K562 (cell line): ENCODE results near the gene HNRNPLL. TPM values are rescaled to one million over a fixed set of nuclear protein-coding genes. Genes with fewer than 3 reads are reported as not detected.
A peak's percentile ranks its signal among the peaks of the same experiment; 100 is the strongest.

Source experiments
- ATF1 ChIP-seq, 2 experiments: fragments of 450-650 bp in 1 of 2; IDR thresholded peaks; 2 replicates each; pipeline ENCODE4 v1.6.1; 2016; ENCODE audit warnings: missing compliant biosample characterization in 1 of 2, missing genetic modification characterization in 1 of 2
- CGGBP1 ChIP-seq: fragments of 250-450 bp; sonication (Bioruptor Pico); IDR thresholded peaks from 2 replicates; pipeline ENCODE4 v1.9.0; 2021; ENCODE audit warnings: mild to moderate bottlenecking
- JUNB ChIP-seq: fragments of 450-650 bp; formaldehyde crosslinking; conservative IDR thresholded peaks from 2 replicates; pipeline ENCODE4 v1.4.0; 2020; ENCODE audit warnings: mild to moderate bottlenecking
- MCM3 ChIP-seq: fragments of 450-650 bp; IDR thresholded peaks from 2 replicates; pipeline ENCODE4 v1.6.1; 2016
- MTA3 ChIP-seq: fragments of 450-650 bp; formaldehyde crosslinking; IDR thresholded peaks from 2 replicates; pipeline ENCODE4 v1.6.1; 2017; ENCODE audit warnings: mild to moderate bottlenecking, borderline replicate concordance
- PKNOX1 ChIP-seq: fragments of 450-650 bp; IDR thresholded peaks from 2 replicates; pipeline ENCODE4 v1.6.1; 2016
- RB1 ChIP-seq: fragments of 450-650 bp; IDR thresholded peaks from 2 replicates; pipeline ENCODE4 v1.6.1; 2017; ENCODE audit warnings: low read depth, mild to moderate bottlenecking
- TCF3 ChIP-seq: sonication (generic); formaldehyde crosslinking; IDR thresholded peaks from 2 replicates; pipeline ENCODE4 v1.4.0; 2020; ENCODE audit warnings: mild to moderate bottlenecking, missing genetic modification reagents
- ZC3H11A ChIP-seq: IDR thresholded peaks from 2 replicates; pipeline ENCODE4 v1.6.1; 2012; ENCODE audit warnings: low read depth, low read length, improper control_type of control experiment
- ZNF407 ChIP-seq: fragments of 450-650 bp; IDR thresholded peaks from 2 replicates; pipeline ENCODE4 v1.6.1; 2016; ENCODE audit warnings: low read depth
- polyA plus RNA-seq, 8 experiments: library from polyadenylated mRNA; depleted of rRNA in 4 of 8; stranded (reverse) in 5 of 8; unstranded in 3 of 8; fragments of >200 nt; fragmentation: Nextera tagmentation in 2 of 8; fragmentation: Illumina TruSeq in 1 of 8; extraction: Ambion mirVana in 2 of 8; extraction: Trizol in 1 of 8; gene quantifications; 2 replicates each; pipeline versions ENCODE4 v1.2.1 to v1.2.3, GENCODE V29; 2011 to 2014; ENCODE audit warnings: inconsistent platforms in 1 of 8, missing spikeins in 1 of 8
- total RNA-seq, 7 experiments: library from RNA; depleted of rRNA in 6 of 7; stranded (reverse); fragments of >200 nt in 6 of 7; fragmentation: Illumina TruSeq in 2 of 7; extraction: Trizol in 2 of 7; gene quantifications; 2 replicates each; pipeline versions ENCODE4 v1.2.1 to v1.2.3, GENCODE V29; 2011 to 2021; ENCODE audit warnings: low replicate concordance in 1 of 7
- TF ChIP-seq, protein P1 (sequence below): fragments of 450-650 bp; IDR thresholded peaks from 2 replicates; pipeline ENCODE4 v1.6.1; 2016; ENCODE audit warnings: low read depth, mild to moderate bottlenecking, moderate library complexity

HNRNPLL gene
- total and polyA plus RNA-seq, 9 of the 15 experiments (the other 6 are each of a cell fraction or from before 2014, with no cell fraction given) = 19.8 to 135 (median 57.8) TPM

DNA sequence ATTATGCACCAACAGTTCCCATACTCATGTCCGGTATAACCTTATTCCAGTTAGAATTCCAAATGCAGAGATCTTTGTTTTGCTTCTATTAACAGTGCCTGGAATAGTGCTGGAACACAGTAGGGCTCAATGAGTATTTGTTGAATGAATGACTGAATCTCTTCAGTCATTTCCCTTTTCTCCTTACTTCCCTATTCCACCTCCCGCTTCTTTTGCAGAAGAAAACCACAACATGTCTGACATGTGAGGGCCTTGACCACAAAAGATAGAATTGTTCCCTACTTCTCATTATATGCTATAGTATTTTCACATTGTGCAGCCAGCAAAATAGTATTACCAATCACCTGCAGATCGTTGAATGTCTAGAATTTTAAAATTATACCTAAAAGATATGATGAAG, 19.5 kb upstream of the HNRNPLL start (continued):
- TF ChIP-seq PKNOX1 = peak; percentile 11; the same call in 1 of the 2 replicates
- no peak for TF ChIP-seq MCM3
- TF ChIP-seq CGGBP1 = no peak
- TF ChIP-seq MTA3 = no peak
- TF ChIP-seq, protein P1, sequence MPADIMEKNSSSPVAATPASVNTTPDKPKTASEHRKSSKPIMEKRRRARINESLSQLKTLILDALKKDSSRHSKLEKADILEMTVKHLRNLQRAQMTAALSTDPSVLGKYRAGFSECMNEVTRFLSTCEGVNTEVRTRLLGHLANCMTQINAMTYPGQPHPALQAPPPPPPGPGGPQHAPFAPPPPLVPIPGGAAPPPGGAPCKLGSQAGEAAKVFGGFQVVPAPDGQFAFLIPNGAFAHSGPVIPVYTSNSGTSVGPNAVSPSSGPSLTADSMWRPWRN = no peak
- TF ChIP-seq ZNF407 = no peak
- TF ChIP-seq ATF1 (CRISPR knock-in tag; IDR thresholded peaks at IDR 0.05) = no peak
- no peak for TF ChIP-seq ATF1 (tag; IDR thresholded peaks at IDR 0.05)
- no peak for TF ChIP-seq RB1
- no peak for TF ChIP-seq TCF3 (CRISPR knock-in tag)
- no peak for TF ChIP-seq ZC3H11A
- no peak for TF ChIP-seq JUNB (CRISPR knock-in tag)
